Amniotic stem cell (primary cell): ENCODE measurements around the gene TXNDC17.
"Not testable (repeated sequence)": the region's sequence is repeated elsewhere in the genome, so short reads cannot be mapped to it uniquely, and the experiment has no call there.

Source experiments
- DNase-seq: peaks from one replicate; lab custom pipeline; 2025; lab: John Stamatoyannopoulos, UW

Gene TXNDC17

GRCh38 chr17:6660805-6661463 is 20.1 kb downstream of the TXNDC17 start:
- no peak for DNase-seq

- no peak for DNase-seq
Measured at GRCh38 chr17:6661464-6661848, 20.6 kb downstream of the TXNDC17 start.

GRCh38 chr17:6663200-6663599 is 22.3 kb downstream of the TXNDC17 start:
- not testable (repeated sequence) for DNase-seq

- peak; percentile 67 for DNase-seq
Measured at GRCh38 chr17:6666077-6666521, 25.2 kb downstream of the TXNDC17 start.

- no peak for DNase-seq
Measured at GRCh38 chr17:6666557-6666956, 25.7 kb downstream of the TXNDC17 start.

- DNase-seq, result no peak
Measured at GRCh38 chr17:6667516-6667915, 26.7 kb downstream of the TXNDC17 start.

- DNase-seq, result no peak
Measured at GRCh38 chr17:6668219-6668618, 27.4 kb downstream of the TXNDC17 start.

GRCh38 chr17:6668727-6669425 is 28.0 kb downstream of the TXNDC17 start:
- no peak for DNase-seq

- no peak for DNase-seq
Measured at GRCh38 chr17:6669479-6670212, 28.8 kb downstream of the TXNDC17 start.

GRCh38 chr17:6670571-6670970 is 29.7 kb downstream of the TXNDC17 start:
- no peak for DNase-seq

- DNase-seq, result no peak
Measured at GRCh38 chr17:6670999-6671398, 30.1 kb downstream of the TXNDC17 start.

- DNase-seq, result no peak
Measured at GRCh38 chr17:6671431-6671830, 30.6 kb downstream of the TXNDC17 start.

- no peak for DNase-seq
Measured at GRCh38 chr17:6674586-6674985, 33.7 kb downstream of the TXNDC17 start.

GRCh38 chr17:6675201-6675825 is 34.5 kb downstream of the TXNDC17 start:
- DNase-seq, result no peak

- no peak for DNase-seq
Measured at GRCh38 chr17:6676802-6677157, 35.9 kb downstream of the TXNDC17 start.

- no peak for DNase-seq
Measured at GRCh38 chr17:6677158-6677831, 36.4 kb downstream of the TXNDC17 start.

- no peak for DNase-seq
Measured at GRCh38 chr17:6677946-6678345, 37.1 kb downstream of the TXNDC17 start.

- no peak for DNase-seq
Measured at GRCh38 chr17:6679241-6679640, 38.4 kb downstream of the TXNDC17 start.

- DNase-seq, result no peak
Measured at GRCh38 chr17:6681176-6681575, 40.3 kb downstream of the TXNDC17 start.

GRCh38 chr17:6681671-6682070 is 40.8 kb downstream of the TXNDC17 start:
- no peak for DNase-seq

- DNase-seq, result no peak
Measured at GRCh38 chr17:6682339-6682738, 41.5 kb downstream of the TXNDC17 start.

GRCh38 chr17:6683081-6683684 is 42.3 kb downstream of the TXNDC17 start:
- no peak for DNase-seq
